Smooth muscle cell (in vitro differentiated cells): ENCODE results near the gene DNAJC6. TPM values are rescaled to one million over a fixed set of nuclear protein-coding genes. Genes with fewer than 3 reads are reported as not detected.

Experiments
- DNase-seq: peaks from one replicate; lab custom pipeline; 2025; ENCODE audit not compliant: unreplicated experiment; lab: John Stamatoyannopoulos, UW
- H2AFZ ChIP-seq: fragments of 200-600 bp; sonication (generic); 2 replicates; pipeline ENCODE4 v1.6.0; 2016; ENCODE audit warnings: antibody characterized with exemption, low read depth, mild to moderate bottlenecking
- H3F3A ChIP-seq: fragments of 200-600 bp; sonication (generic); 2 replicates; pipeline ENCODE4 v1.6.0; 2017; ENCODE audit warnings: antibody characterized with exemption, low read depth
- H3K27ac ChIP-seq: fragments of 200-600 bp; sonication (generic); 2 replicates; pipeline ENCODE4 v1.5.1; 2016; ENCODE audit warnings: low read depth, mild to moderate bottlenecking
- H3K27me3 ChIP-seq: fragments of 200-600 bp; sonication (generic); 2 replicates; pipeline ENCODE4 v1.6.1; 2016; ENCODE audit warnings: low read depth, mild to moderate bottlenecking
- H3K36me3 ChIP-seq: fragments of 200-600 bp; sonication (generic); 2 replicates; pipeline ENCODE4 v1.5.1; 2016; ENCODE audit warnings: low read depth
- H3K4me1 ChIP-seq: fragments of 200-600 bp; sonication (generic); 2 replicates; pipeline ENCODE4 v1.5.1; 2016; ENCODE audit warnings: low read depth
- H3K4me2 ChIP-seq: fragments of 200-600 bp; sonication (generic); 2 replicates; pipeline ENCODE4 v1.6.0; 2016; ENCODE audit warnings: mild to moderate bottlenecking
- H3K4me3 ChIP-seq: fragments of 200-600 bp; sonication (generic); 2 replicates; pipeline ENCODE4 v1.5.1; 2016; ENCODE audit warnings: mild to moderate bottlenecking
- H3K79me2 ChIP-seq: fragments of 200-600 bp; sonication (generic); 2 replicates; pipeline ENCODE4 v1.6.0; 2016; ENCODE audit warnings: low read depth, mild to moderate bottlenecking
- H3K9ac ChIP-seq: fragments of 200-600 bp; sonication (generic); 2 replicates; pipeline ENCODE4 v1.6.0; 2016; ENCODE audit warnings: low read depth
- H3K9me3 ChIP-seq: fragments of 200-600 bp; sonication (generic); replicated peaks from 2 replicates; pipeline ENCODE4 v1.5.1; 2016; ENCODE audit warnings: low read depth
- H4K20me1 ChIP-seq: fragments of 200-600 bp; sonication (generic); 2 replicates; pipeline ENCODE4 v1.6.0; 2016; ENCODE audit warnings: low read depth
- WGBS: methylation state at CpG from one replicate; pipeline ENCODE4 v1.1.7; 2016; ENCODE audit warnings: low lambda C conversion rate; 5-methylcytosine and 5-hydroxymethylcytosine counted together
- polyA plus RNA-seq: library from polyadenylated mRNA; unstranded; fragments of >200 nt; fragmentation: Nextera tagmentation; extraction: Ambion mirVana; gene quantifications from 2 replicates; pipeline ENCODE4 v1.2.1, GENCODE V29; 2016
- total RNA-seq: library from RNA; depleted of rRNA; stranded (reverse); fragments of >200 nt; gene quantifications from 2 replicates; pipeline ENCODE4 v1.2.3, GENCODE V29; 2014
- TF ChIP-seq, protein P1 (sequence below): fragments of 200-600 bp; sonication (generic); IDR thresholded peaks from 2 replicates; pipeline ENCODE4 v1.5.1; 2017; ENCODE audit warnings: borderline replicate concordance, mild to moderate bottlenecking, antibody characterized with exemption; ENCODE audit not compliant: insufficient read depth, poor library complexity, severe bottlenecking

DNAJC6 gene
- total and polyA plus RNA-seq, 2 experiments from 2014 or later = 0.70 to 7.8 TPM

DNA sequence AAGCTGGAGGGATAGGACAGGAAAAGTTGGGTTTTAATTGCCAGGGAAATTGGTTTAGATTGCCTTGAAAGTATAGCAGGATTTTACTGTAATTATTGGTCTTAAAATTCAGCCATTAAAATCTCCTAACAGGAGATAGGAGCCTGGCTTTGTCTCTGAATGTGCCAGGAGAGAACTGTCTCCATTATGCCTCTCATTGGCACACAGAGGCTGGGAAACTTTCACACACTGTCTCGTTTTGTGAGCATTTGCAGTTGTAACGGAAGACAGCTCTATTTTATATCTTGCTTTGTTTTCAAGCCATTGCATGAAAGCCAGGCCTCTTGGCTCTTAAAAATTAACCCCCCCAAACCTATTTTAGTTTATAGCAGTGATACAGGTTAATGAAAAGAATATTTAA lies 12.5 kb downstream of the DNAJC6 start:
- peaks cover 6% of the 10 kb centered on the region for H4K20me1 ChIP-seq
- WGBS = 34% methylated on average over 2 of the region's 2 CpGs
- no peak overlapping the region for H2AFZ ChIP-seq
- H3K4me2 ChIP-seq = no peak overlapping the region
- DNase-seq = no peak
- no peaks in the 10 kb centered on the region for H3K9me3 ChIP-seq
- no peaks in the 10 kb centered on the region for H3F3A ChIP-seq
- no peaks in the 10 kb centered on the region for H3K36me3 ChIP-seq
- no peaks in the 10 kb centered on the region for H3K4me1 ChIP-seq
- H3K27me3 ChIP-seq = no peaks in the 10 kb centered on the region
- TF ChIP-seq, protein P1, sequence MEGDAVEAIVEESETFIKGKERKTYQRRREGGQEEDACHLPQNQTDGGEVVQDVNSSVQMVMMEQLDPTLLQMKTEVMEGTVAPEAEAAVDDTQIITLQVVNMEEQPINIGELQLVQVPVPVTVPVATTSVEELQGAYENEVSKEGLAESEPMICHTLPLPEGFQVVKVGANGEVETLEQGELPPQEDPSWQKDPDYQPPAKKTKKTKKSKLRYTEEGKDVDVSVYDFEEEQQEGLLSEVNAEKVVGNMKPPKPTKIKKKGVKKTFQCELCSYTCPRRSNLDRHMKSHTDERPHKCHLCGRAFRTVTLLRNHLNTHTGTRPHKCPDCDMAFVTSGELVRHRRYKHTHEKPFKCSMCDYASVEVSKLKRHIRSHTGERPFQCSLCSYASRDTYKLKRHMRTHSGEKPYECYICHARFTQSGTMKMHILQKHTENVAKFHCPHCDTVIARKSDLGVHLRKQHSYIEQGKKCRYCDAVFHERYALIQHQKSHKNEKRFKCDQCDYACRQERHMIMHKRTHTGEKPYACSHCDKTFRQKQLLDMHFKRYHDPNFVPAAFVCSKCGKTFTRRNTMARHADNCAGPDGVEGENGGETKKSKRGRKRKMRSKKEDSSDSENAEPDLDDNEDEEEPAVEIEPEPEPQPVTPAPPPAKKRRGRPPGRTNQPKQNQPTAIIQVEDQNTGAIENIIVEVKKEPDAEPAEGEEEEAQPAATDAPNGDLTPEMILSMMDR = no peak
- H3K9ac ChIP-seq = no peak overlapping the region
- H3K4me3 ChIP-seq = no peak overlapping the region
- H3K27ac ChIP-seq = no peak overlapping the region
- no peaks in the 10 kb centered on the region for H3K79me2 ChIP-seq

DNA sequence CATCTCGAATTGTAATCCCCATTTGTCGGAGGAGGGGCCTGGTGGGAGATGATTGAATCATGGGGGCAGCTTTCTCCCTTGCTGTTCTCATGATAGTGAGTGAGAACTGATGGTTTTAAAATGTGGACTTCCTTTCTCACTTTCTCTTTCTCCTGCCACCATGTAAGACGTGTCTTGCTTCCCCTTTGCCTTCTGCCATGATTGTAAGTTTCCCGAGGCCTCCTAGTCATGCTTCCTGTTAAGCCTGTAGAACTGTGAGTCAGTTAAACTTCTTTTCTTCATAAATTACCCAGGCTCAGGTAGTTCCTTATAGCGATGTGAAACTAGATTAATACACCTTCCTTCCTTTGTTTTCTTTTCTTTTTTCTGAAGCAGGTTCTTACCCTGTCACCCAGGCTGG lies 13.9 kb downstream of the DNAJC6 start:
- no peaks in the 10 kb centered on the region for H3K27me3 ChIP-seq
- 77% methylated on average over 5 of the region's 5 CpGs for WGBS

DNA sequence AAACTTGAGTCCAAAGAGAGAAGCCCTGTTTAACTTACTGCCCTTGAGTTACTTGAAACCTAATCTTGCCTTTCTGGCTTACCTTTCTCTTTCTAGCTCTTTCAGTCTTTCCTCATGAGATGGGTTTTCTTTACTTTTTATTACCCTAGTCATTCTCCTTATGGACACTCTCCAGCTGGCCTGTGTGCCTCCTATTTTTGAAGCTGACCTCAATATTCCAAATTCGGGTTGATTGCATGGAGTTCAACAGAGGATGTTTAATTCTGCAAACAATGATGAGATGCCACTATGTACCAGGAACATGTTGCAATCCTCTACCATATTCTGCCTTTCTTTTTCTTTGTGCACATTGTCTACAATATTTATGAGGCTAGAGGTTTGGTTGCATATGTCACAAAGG lies 20.7 kb downstream of the DNAJC6 start:
- no peaks in the 10 kb centered on the region for H3K36me3 ChIP-seq
- 97% methylated on average over 1 of the region's 1 CpG for WGBS
- H3F3A ChIP-seq = no peaks in the 10 kb centered on the region
- no peak overlapping the region for H3K4me3 ChIP-seq
- H2AFZ ChIP-seq = no peak overlapping the region
- H3K4me1 ChIP-seq = no peaks in the 10 kb centered on the region
- no peaks in the 10 kb centered on the region for H3K9me3 ChIP-seq
- H4K20me1 ChIP-seq = no peaks in the 10 kb centered on the region
- H3K9ac ChIP-seq = no peak overlapping the region
- DNase-seq = no peak
- H3K79me2 ChIP-seq = no peaks in the 10 kb centered on the region
- TF ChIP-seq, protein P1 = no peak
- no peak overlapping the region for H3K27ac ChIP-seq
- H3K4me2 ChIP-seq = no peak overlapping the region
- H3K27me3 ChIP-seq = no peaks in the 10 kb centered on the region

More for the DNA sequence above, 13.9 kb downstream of the DNAJC6 start:
- H3K79me2 ChIP-seq = no peaks in the 10 kb centered on the region
- H4K20me1 ChIP-seq = no peaks in the 10 kb centered on the region
- H3K4me2 ChIP-seq = no peak overlapping the region
- TF ChIP-seq, protein P1 = no peak
- no peaks in the 10 kb centered on the region for H3K36me3 ChIP-seq
- no peaks in the 10 kb centered on the region for H3K9me3 ChIP-seq
- H3K4me3 ChIP-seq = no peak overlapping the region
- H2AFZ ChIP-seq = no peak overlapping the region
- H3K27ac ChIP-seq = no peak overlapping the region
- no peaks in the 10 kb centered on the region for H3K4me1 ChIP-seq
- H3K9ac ChIP-seq = no peak overlapping the region
- H3F3A ChIP-seq = no peaks in the 10 kb centered on the region
- DNase-seq = no peak

DNA sequence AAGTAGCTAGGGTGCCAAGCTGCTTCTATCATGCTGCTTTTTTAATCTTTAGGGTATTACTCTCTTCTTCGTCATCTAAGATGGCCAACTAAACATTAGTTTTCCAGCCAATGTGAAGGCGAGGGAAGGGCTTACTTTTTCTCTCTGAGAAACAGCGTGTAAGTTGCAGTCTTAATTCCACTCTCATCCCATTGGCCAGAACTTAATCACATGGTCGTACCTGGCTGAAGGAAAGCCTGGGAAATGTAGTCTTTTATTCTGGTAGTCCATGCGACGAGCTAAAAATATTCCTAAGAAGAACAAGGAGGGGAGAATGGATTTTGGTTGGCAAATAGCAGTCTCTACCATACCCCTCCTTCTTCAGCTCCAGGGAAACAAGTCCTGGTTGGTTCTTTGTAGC lies 21.5 kb downstream of the DNAJC6 start:
- no peak overlapping the region for H3K27ac ChIP-seq
- H3K4me1 ChIP-seq = no peaks in the 10 kb centered on the region
- H3F3A ChIP-seq = no peaks in the 10 kb centered on the region
- H3K4me2 ChIP-seq = no peak overlapping the region
- no peak overlapping the region for H3K4me3 ChIP-seq
- no peaks in the 10 kb centered on the region for H4K20me1 ChIP-seq
- no peak overlapping the region for H2AFZ ChIP-seq
- no peak for DNase-seq
- no peaks in the 10 kb centered on the region for H3K79me2 ChIP-seq
- no peaks in the 10 kb centered on the region for H3K9me3 ChIP-seq
- no peaks in the 10 kb centered on the region for H3K36me3 ChIP-seq
- 70% methylated on average over 6 of the region's 6 CpGs for WGBS
- no peak overlapping the region for H3K9ac ChIP-seq
- TF ChIP-seq, protein P1 = no peak
- H3K27me3 ChIP-seq = no peaks in the 10 kb centered on the region
